ENCODE data around the gene CENPVL1. TPM values are rescaled to one million over a fixed set of nuclear protein-coding genes. Genes with fewer than 3 reads are reported as not detected.

The CENPVL1 gene
- total RNA-seq, 4 donors from 2014 or later: not detected

DNA sequence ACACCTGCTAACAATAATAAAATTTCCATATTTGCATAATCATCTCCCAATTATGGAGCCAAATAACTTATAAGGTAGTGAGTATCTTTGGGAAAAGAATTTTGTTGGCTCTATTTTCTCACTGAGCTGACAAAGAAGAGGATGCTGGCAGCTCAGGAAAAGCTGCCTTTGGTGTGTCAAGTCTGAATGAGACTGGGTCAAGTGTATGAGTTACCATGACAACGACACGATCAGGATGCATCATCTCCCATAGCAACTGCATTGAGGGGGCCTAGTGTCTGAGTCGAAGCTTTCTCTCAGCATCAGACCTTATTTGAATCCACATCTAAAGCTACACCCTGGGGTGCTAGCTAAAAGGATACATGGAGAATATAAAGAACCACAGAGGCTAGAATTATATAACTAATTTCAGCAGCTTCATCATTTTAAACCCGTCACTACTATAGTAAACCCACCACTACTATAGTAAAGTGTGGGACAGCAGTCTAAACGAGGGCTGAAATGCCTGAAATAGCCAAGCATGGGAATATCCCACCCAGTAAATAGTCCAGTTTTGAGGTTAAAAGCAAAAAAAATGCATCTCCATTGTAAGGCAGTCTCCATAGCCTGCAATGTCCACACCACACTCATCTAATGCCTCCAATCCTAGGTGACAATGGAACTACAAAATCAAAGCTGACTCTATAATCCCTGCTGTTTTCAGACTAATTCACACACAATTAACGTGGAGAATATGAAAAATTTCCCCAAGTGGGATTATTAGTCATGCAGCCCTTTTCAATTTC, 48.9 kb downstream of the CENPVL1 start:
- no peak overlapping the region for H3K4me3 ChIP-seq
- no peak overlapping the region for H3K27ac ChIP-seq
- H3K4me1 ChIP-seq: no peaks in the 10 kb centered on the region
- TF ChIP-seq, protein P1, sequence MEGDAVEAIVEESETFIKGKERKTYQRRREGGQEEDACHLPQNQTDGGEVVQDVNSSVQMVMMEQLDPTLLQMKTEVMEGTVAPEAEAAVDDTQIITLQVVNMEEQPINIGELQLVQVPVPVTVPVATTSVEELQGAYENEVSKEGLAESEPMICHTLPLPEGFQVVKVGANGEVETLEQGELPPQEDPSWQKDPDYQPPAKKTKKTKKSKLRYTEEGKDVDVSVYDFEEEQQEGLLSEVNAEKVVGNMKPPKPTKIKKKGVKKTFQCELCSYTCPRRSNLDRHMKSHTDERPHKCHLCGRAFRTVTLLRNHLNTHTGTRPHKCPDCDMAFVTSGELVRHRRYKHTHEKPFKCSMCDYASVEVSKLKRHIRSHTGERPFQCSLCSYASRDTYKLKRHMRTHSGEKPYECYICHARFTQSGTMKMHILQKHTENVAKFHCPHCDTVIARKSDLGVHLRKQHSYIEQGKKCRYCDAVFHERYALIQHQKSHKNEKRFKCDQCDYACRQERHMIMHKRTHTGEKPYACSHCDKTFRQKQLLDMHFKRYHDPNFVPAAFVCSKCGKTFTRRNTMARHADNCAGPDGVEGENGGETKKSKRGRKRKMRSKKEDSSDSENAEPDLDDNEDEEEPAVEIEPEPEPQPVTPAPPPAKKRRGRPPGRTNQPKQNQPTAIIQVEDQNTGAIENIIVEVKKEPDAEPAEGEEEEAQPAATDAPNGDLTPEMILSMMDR (IDR thresholded peaks at IDR 0.05): no peak
- TF ChIP-seq EP300 (IDR thresholded peaks at IDR 0.05) (no peak), POLR2AphosphoS5 (IDR thresholded peaks at IDR 0.05) (no peak), POLR2A (IDR thresholded peaks at IDR 0.05) (no peak)
- DNase-seq (ENCODE audit: low spot score in 2 of 2): no peak
- WGBS: 46% methylated on average over 6 of the region's 6 CpGs
- no peaks in the 10 kb centered on the region for H3K36me3 ChIP-seq
- H3K9me3 ChIP-seq: no peaks in the 10 kb centered on the region
- H3K27me3 ChIP-seq: no peaks in the 10 kb centered on the region

DNA sequence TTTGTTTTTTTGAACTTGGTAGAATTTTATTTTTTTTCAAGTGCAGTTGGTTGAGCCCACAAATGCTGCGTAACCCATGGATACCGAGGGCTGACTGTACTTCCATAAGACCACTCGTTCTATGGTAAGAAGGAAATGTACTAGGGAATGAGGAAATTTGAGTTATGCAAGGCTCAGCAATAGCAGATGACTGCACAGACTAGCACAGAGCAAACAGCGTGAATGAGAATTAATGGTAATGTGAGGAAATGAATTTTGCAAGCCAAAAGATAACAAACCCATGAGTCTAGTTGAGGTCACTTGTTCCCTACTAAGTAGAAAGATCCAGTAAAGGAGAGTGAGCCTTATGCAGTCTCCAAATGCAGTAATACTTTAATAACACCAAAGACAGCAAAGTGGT, 50.3 kb downstream of the CENPVL1 start:
- no peak for DNase-seq (ENCODE audit: low spot score in 2 of 2)
- 78% methylated on average over 4 of the region's 4 CpGs for WGBS
- H3K9me3 ChIP-seq: no peaks in the 10 kb centered on the region
- no peak overlapping the region for H3K27ac ChIP-seq
- no peaks in the 10 kb centered on the region for H3K4me1 ChIP-seq
- TF ChIP-seq POLR2AphosphoS5 (IDR thresholded peaks at IDR 0.05) (no peak), EP300 (IDR thresholded peaks at IDR 0.05) (no peak), POLR2A (IDR thresholded peaks at IDR 0.05) (no peak)
- TF ChIP-seq, protein P1 (IDR thresholded peaks at IDR 0.05): no peak
- H3K27me3 ChIP-seq: no peaks in the 10 kb centered on the region
- H3K36me3 ChIP-seq: no peaks in the 10 kb centered on the region
- no peak overlapping the region for H3K4me3 ChIP-seq

Other genes with a start within 250 kb of the CENPVL1 start
- gene NUDT11, start 213.9 kb upstream of the CENPVL1 start, total RNA-seq: 1 to 10 TPM in 2 of 4 donors, under 1 TPM in 2; 0.40 to 2.4 (median 1.6) TPM
- not detected for gene CENPVL3, start 91.6 kb upstream of the CENPVL1 start, total RNA-seq
- gene CENPVL2, start 27.7 kb upstream of the CENPVL1 start, total RNA-seq: not detected
- gene GSPT2, start 32.9 kb downstream of the CENPVL1 start, total RNA-seq: 1 to 10 TPM; 1.2 to 2.8 (median 1.8) TPM
- 10 to 100 TPM; 35.0 to 44.1 (median 39.1) TPM for gene MAGED1, start 183.1 kb downstream of the CENPVL1 start, total RNA-seq

All from suprapubic skin (tissue), 4 donors.